SK-N-SH (cell line): ENCODE results near the gene C18orf63.

Source experiments
- CHD2 ChIP-seq: fragments of 150-350 bp; IDR thresholded peaks from 2 replicates; pipeline ENCODE4 v1.6.1; 2018; ENCODE audit warnings: low read length; ENCODE audit not compliant: partially characterized antibody
- EP300 ChIP-seq, 2 experiments: IDR thresholded peaks; 2 replicates each; pipeline versions ENCODE4 v1.4.0 to v1.6.1; 2012; ENCODE audit warnings: borderline replicate concordance in 1 of 2, low read depth in 1 of 2, low read length in 1 of 2
- EZH2phosphoT487 ChIP-seq: fragments of 200-600 bp; sonication (generic); IDR thresholded peaks from 2 replicates; pipeline ENCODE4 v1.6.1; 2017; ENCODE audit warnings: low read depth, mixed run types, mild to moderate bottlenecking, antibody characterized with exemption, moderate library complexity, borderline replicate concordance
- FOXJ3 ChIP-seq: sonication (generic); formaldehyde crosslinking; IDR thresholded peaks from 2 replicates; pipeline ENCODE4 v1.5.1; 2020; ENCODE audit warnings: mild to moderate bottlenecking, missing genetic modification reagents
- GATA2 ChIP-seq: sonication (generic); formaldehyde crosslinking; IDR thresholded peaks from 2 replicates; pipeline ENCODE4 v1.5.0; 2020; ENCODE audit warnings: mild to moderate bottlenecking, missing genetic modification reagents
- JUND ChIP-seq: IDR thresholded peaks from 2 replicates; pipeline ENCODE4 v1.4.0; 2012
- POLR2AphosphoS5 ChIP-seq: IDR thresholded peaks from 2 replicates; pipeline ENCODE4 v1.6.1; 2012; ENCODE audit warnings: low read depth, low read length
- RCOR1 ChIP-seq: fragments of 150-350 bp; IDR thresholded peaks from 2 replicates; pipeline ENCODE4 v1.6.1; 2017; ENCODE audit warnings: antibody characterized with exemption, low read length
- RFX5 ChIP-seq: IDR thresholded peaks from 2 replicates; pipeline ENCODE4 v1.6.1; 2012; ENCODE audit warnings: mild to moderate bottlenecking, improper control_type of control experiment, low read length
- SIN3A ChIP-seq: IDR thresholded peaks from 2 replicates; pipeline ENCODE4 v1.6.1; 2012; ENCODE audit warnings: low read depth, mild to moderate bottlenecking, low read length, moderate library complexity, borderline replicate concordance
- TCF12 ChIP-seq: IDR thresholded peaks from 2 replicates; pipeline ENCODE4 v1.4.0; 2012
- YY1 ChIP-seq: IDR thresholded peaks from 2 replicates; pipeline ENCODE4 v1.4.0; 2012; ENCODE audit warnings: low read depth, mild to moderate bottlenecking
- TF ChIP-seq, protein P1 (sequence below): fragments of 200-600 bp; sonication (generic); IDR thresholded peaks from 2 replicates; pipeline ENCODE4 v1.6.1; 2017; ENCODE audit warnings: antibody characterized with exemption, mild to moderate bottlenecking, moderate library complexity
- TF ChIP-seq, protein P2 (sequence below): IDR thresholded peaks from 2 replicates; pipeline ENCODE4 v1.6.1; 2012; ENCODE audit warnings: mild to moderate bottlenecking, low read depth, low read length, moderate library complexity

DNA sequence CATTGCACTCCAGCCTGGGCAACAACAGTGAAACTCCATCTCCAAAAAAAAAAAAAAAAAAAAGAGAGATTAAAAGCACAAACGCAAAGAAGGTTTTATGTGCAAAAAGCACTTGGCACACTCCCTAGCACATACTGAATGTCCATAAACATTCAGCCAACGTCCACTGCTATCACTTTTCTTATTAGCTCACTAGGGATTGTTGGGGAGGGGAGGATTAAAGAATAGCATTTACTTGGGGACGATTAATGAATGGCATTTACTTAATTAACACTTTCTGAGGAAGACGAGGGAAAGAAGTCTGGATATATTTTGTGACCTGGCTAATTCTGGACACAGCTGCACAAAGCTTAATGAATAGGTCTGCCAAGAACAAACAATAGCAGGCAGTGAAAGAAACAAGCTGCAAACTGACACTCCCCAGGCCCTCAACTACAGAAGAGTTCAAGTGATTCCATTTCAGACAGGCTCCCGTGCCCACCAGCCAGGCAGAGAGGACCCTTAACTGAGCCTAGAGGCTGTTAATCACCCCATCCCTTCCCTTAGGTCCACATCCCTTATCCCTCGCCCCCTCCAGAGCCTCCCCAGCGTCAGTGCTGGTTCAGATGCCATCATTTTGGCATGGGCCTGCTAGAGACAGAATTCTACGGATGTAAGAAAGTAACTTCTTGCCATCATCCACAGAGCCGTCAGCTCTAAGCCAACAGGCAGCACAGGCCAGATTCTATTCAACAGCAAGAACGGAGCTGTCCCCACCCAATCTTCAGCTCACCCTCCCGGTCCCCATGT, 31.3 kb upstream of the C18orf63 start:
- TF ChIP-seq EZH2phosphoT487: no peak
- TF ChIP-seq, protein P1, sequence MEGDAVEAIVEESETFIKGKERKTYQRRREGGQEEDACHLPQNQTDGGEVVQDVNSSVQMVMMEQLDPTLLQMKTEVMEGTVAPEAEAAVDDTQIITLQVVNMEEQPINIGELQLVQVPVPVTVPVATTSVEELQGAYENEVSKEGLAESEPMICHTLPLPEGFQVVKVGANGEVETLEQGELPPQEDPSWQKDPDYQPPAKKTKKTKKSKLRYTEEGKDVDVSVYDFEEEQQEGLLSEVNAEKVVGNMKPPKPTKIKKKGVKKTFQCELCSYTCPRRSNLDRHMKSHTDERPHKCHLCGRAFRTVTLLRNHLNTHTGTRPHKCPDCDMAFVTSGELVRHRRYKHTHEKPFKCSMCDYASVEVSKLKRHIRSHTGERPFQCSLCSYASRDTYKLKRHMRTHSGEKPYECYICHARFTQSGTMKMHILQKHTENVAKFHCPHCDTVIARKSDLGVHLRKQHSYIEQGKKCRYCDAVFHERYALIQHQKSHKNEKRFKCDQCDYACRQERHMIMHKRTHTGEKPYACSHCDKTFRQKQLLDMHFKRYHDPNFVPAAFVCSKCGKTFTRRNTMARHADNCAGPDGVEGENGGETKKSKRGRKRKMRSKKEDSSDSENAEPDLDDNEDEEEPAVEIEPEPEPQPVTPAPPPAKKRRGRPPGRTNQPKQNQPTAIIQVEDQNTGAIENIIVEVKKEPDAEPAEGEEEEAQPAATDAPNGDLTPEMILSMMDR: no peak
- TF ChIP-seq, protein P2, sequence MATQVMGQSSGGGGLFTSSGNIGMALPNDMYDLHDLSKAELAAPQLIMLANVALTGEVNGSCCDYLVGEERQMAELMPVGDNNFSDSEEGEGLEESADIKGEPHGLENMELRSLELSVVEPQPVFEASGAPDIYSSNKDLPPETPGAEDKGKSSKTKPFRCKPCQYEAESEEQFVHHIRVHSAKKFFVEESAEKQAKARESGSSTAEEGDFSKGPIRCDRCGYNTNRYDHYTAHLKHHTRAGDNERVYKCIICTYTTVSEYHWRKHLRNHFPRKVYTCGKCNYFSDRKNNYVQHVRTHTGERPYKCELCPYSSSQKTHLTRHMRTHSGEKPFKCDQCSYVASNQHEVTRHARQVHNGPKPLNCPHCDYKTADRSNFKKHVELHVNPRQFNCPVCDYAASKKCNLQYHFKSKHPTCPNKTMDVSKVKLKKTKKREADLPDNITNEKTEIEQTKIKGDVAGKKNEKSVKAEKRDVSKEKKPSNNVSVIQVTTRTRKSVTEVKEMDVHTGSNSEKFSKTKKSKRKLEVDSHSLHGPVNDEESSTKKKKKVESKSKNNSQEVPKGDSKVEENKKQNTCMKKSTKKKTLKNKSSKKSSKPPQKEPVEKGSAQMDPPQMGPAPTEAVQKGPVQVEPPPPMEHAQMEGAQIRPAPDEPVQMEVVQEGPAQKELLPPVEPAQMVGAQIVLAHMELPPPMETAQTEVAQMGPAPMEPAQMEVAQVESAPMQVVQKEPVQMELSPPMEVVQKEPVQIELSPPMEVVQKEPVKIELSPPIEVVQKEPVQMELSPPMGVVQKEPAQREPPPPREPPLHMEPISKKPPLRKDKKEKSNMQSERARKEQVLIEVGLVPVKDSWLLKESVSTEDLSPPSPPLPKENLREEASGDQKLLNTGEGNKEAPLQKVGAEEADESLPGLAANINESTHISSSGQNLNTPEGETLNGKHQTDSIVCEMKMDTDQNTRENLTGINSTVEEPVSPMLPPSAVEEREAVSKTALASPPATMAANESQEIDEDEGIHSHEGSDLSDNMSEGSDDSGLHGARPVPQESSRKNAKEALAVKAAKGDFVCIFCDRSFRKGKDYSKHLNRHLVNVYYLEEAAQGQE: no peak
- no peak for TF ChIP-seq JUND
- TF ChIP-seq EP300 (IDR thresholded peaks at IDR 0.05; ENCODE audit: borderline replicate concordance in 1 of 2, low read depth in 1 of 2, low read length in 1 of 2): peak in 1 of 2 experiments; percentile 65; a peak in 2 of 4 replicates
- no peak for TF ChIP-seq GATA2 (CRISPR knock-in tag)
- TF ChIP-seq RCOR1: peak; percentile 41; the same call in 1 of the 2 replicates
- TF ChIP-seq FOXJ3 (CRISPR knock-in tag): no peak
- no peak for TF ChIP-seq SIN3A
- peak; percentile 13 for TF ChIP-seq CHD2
- no peak for TF ChIP-seq POLR2AphosphoS5
- no peak for TF ChIP-seq RFX5
- TF ChIP-seq TCF12: no peak
- no peak for TF ChIP-seq YY1
